H1 (cell line): ENCODE measurements around the gene PPP1R15B. TPM values are rescaled to one million over a fixed set of nuclear protein-coding genes. Genes with fewer than 3 reads are reported as not detected.

ENCODE experiments used
- CTCF ChIA-PET: fragments of 300-600 bp; sonication (Branson Sonifier 250); formaldehyde crosslinking; loops from one replicate; lab custom pipeline; 2021; ENCODE audit not compliant: partially characterized antibody; lab: Charles Lee
- POLR2A ChIA-PET: fragments of 300-600 bp; sonication (Branson Sonifier 250); formaldehyde crosslinking; loops from one replicate; lab custom pipeline; 2021; ENCODE audit warnings: inconsistent platforms; ENCODE audit not compliant: partially characterized antibody; lab: Charles Lee
- DNase-seq, 2 experiments: peaks; one replicate each; pipeline versions ENCODE4 v3.0.0 to v3.0.0-alpha.2; 2010 to 2022; ENCODE audit warnings: low spot score in 2 of 2, low read depth in 1 of 2, mixed read lengths in 1 of 2
- FAIRE-seq: peaks from 2 replicates; lab custom pipeline; 2011; peaks lifted over from hg19 to GRCh38; lab: Jason Lieb, UNC
- H2AFZ ChIP-seq: 2 replicates; pipeline ENCODE4 v1.8.1; 2012; ENCODE audit warnings: low read length, inconsistent platforms
- H2AK5ac ChIP-seq: 2 replicates; pipeline ENCODE4 v1.6.1; 2013; ENCODE audit warnings: low read depth, low read length
- H2BK120ac ChIP-seq: replicated peaks from 2 replicates; pipeline ENCODE3; 2013; ENCODE audit warnings: low read depth, low read length, inconsistent platforms
- H2BK12ac ChIP-seq: 2 replicates; pipeline ENCODE4 v1.6.1; 2013; ENCODE audit warnings: low read depth, low read length
- H2BK15ac ChIP-seq: 2 replicates; pipeline ENCODE4 v1.6.1; 2013; ENCODE audit warnings: low read length
- H2BK20ac ChIP-seq: 2 replicates; pipeline ENCODE4 v1.6.1; 2013; ENCODE audit warnings: low read length
- H2BK5ac ChIP-seq: 2 replicates; pipeline ENCODE4 v1.6.1; 2013; ENCODE audit warnings: low read depth, low read length
- H3K14ac ChIP-seq: 2 replicates; pipeline ENCODE4 v1.6.1; 2013; ENCODE audit warnings: inconsistent platforms; ENCODE audit not compliant: insufficient read length
- H3K18ac ChIP-seq: 2 replicates; pipeline ENCODE4 v1.6.1; 2013; ENCODE audit warnings: low read length; ENCODE audit errors: extremely low read depth
- H3K23ac ChIP-seq: 2 replicates; pipeline ENCODE4 v1.6.1; 2013; ENCODE audit warnings: inconsistent platforms; ENCODE audit not compliant: insufficient read length
- H3K23me2 ChIP-seq: 2 replicates; pipeline ENCODE4 v1.6.1; 2013; ENCODE audit warnings: low read depth, low read length
- H3K27ac ChIP-seq: 2 replicates; pipeline ENCODE4 v1.6.1; 2011; ENCODE audit warnings: low read depth, low read length, inconsistent platforms
- H3K27me3 ChIP-seq, 4 experiments: replicated peaks in 1 of 4; 1 replicate in 1 of 4; 2 replicates in 3 of 4; pipeline versions ENCODE4 v1.6.1 to v1.8.1; 2011 to 2013; ENCODE audit warnings: low read length in 3 of 4, mild to moderate bottlenecking in 3 of 4, inconsistent platforms in 2 of 4, mixed read lengths in 2 of 4, moderate library complexity in 1 of 4; ENCODE audit not compliant: control insufficient read depth in 3 of 4, insufficient read depth in 3 of 4; ENCODE audit errors: extremely low read depth in 1 of 4
- H3K36me3 ChIP-seq, 4 experiments: 2 replicates each; pipeline versions ENCODE4 v1.6.1 to v1.8.1; 2011 to 2013; ENCODE audit warnings: mild to moderate bottlenecking in 4 of 4, low read length in 3 of 4, moderate library complexity in 2 of 4, control low read depth in 1 of 4, inconsistent platforms in 1 of 4; ENCODE audit not compliant: insufficient read depth in 4 of 4, control insufficient read depth in 2 of 4
- H3K4ac ChIP-seq: replicated peaks from 2 replicates; pipeline ENCODE3; 2013; ENCODE audit warnings: low read length, low read depth, mixed read lengths, inconsistent platforms; ENCODE audit not compliant: insufficient read length
- H3K4me1 ChIP-seq, 4 experiments: replicated peaks in 1 of 4; 1 replicate in 1 of 4; 2 replicates in 3 of 4; pipeline versions ENCODE4 v1.6.1 to v1.8.1; 2011 to 2013; ENCODE audit warnings: low read length in 3 of 4, inconsistent platforms in 2 of 4, mixed read lengths in 1 of 4; ENCODE audit not compliant: insufficient read depth in 4 of 4, control insufficient read depth in 3 of 4
- H3K4me2 ChIP-seq, 2 experiments: 2 replicates each; pipeline versions ENCODE4 v1.6.1 to v1.8.1; 2011 to 2013; ENCODE audit warnings: low read depth in 2 of 2, low read length in 2 of 2, control low read depth in 1 of 2, inconsistent platforms in 1 of 2, mild to moderate bottlenecking in 1 of 2; ENCODE audit not compliant: insufficient read depth in 1 of 2
- H3K4me3 ChIP-seq, 4 experiments: fragments of 200-600, 300-600 bp in 1 of 4; sonication (generic), shearing (Covaris generic), sonication (Bioruptor Twin) in 1 of 4; 2 replicates each; pipeline versions ENCODE4 v1.5.1 to v1.8.1; 2011 to 2016; ENCODE audit warnings: low read length in 4 of 4, low read depth in 3 of 4, control low read depth in 2 of 4, inconsistent platforms in 2 of 4, mild to moderate bottlenecking in 2 of 4, mixed read lengths in 1 of 4, moderate library complexity in 1 of 4; ENCODE audit not compliant: insufficient read depth in 2 of 4; ENCODE audit errors: extremely low read depth in 1 of 4
- H3K56ac ChIP-seq: replicated peaks from 2 replicates; pipeline ENCODE3; 2013; ENCODE audit warnings: low read depth, mild to moderate bottlenecking, mixed read lengths, low read length, inconsistent platforms; ENCODE audit not compliant: insufficient read length
- H3K79me1 ChIP-seq: 2 replicates; pipeline ENCODE4 v1.6.1; 2013; ENCODE audit warnings: low read depth, low read length, control low read depth
- H3K79me2 ChIP-seq, 2 experiments: 2 replicates each; pipeline versions ENCODE4 v1.6.1 to v1.8.1; 2012 to 2013; ENCODE audit warnings: low read length in 2 of 2, mild to moderate bottlenecking in 2 of 2, inconsistent platforms in 1 of 2; ENCODE audit not compliant: insufficient read depth in 2 of 2, control insufficient read depth in 1 of 2
- H3K9ac ChIP-seq, 4 experiments: replicated peaks in 1 of 4; 1 replicate in 1 of 4; 2 replicates in 3 of 4; pipeline versions ENCODE4 v1.6.1 to v1.8.1; 2011 to 2013; ENCODE audit warnings: low read depth in 3 of 4, low read length in 3 of 4, control low read depth in 2 of 4, mild to moderate bottlenecking in 2 of 4, moderate library complexity in 2 of 4, inconsistent platforms in 1 of 4; ENCODE audit errors: extremely low read depth in 1 of 4
- H3K9me3 ChIP-seq, 2 experiments: 2 replicates each; pipeline versions ENCODE4 v1.6.1 to v1.8.1; 2012 to 2013; ENCODE audit warnings: mild to moderate bottlenecking in 2 of 2, moderate library complexity in 2 of 2, control low read depth in 1 of 2, inconsistent platforms in 1 of 2, low read depth in 1 of 2, low read length in 1 of 2, mixed read lengths in 1 of 2; ENCODE audit not compliant: insufficient read depth in 2 of 2
- H4K20me1 ChIP-seq, 2 experiments: replicated peaks in 1 of 2; 2 replicates each; pipeline versions ENCODE3 to v1.8.1; 2011 to 2013; ENCODE audit warnings: inconsistent platforms in 2 of 2, low read length in 2 of 2, mild to moderate bottlenecking in 1 of 2; ENCODE audit not compliant: insufficient read depth in 2 of 2, control insufficient read depth in 1 of 2
- H4K5ac ChIP-seq: 2 replicates; pipeline ENCODE4 v1.6.1; 2013; ENCODE audit warnings: low read length, low read depth, mixed read lengths, inconsistent platforms; ENCODE audit not compliant: insufficient read length
- H4K8ac ChIP-seq: 2 replicates; pipeline ENCODE4 v1.8.0; 2013; ENCODE audit warnings: mild to moderate bottlenecking, moderate library complexity, low read length, inconsistent platforms; ENCODE audit not compliant: insufficient read depth; ENCODE audit errors: extremely low read depth
- H4K91ac ChIP-seq: replicated peaks from 2 replicates; pipeline ENCODE3; 2013; ENCODE audit warnings: low read length, mixed read lengths, inconsistent platforms; ENCODE audit not compliant: insufficient read length
- CBX8 ChIP-seq: fragments of 300-800, 300-1000 bp; sonication (generic); IDR thresholded peaks from 2 replicates; pipeline ENCODE4 v1.7.1; 2016; ENCODE audit warnings: low read depth, low read length, borderline replicate concordance
- E2F6 ChIP-seq: IDR thresholded peaks from 2 replicates; pipeline ENCODE4 v1.6.1; 2012; ENCODE audit warnings: inconsistent platforms
- EZH2 ChIP-seq: fragments of 200-600 bp; sonication (generic); IDR thresholded peaks from 2 replicates; pipeline ENCODE4 v1.7.1; 2012; ENCODE audit warnings: low read depth, mild to moderate bottlenecking, moderate library complexity, low read length, inconsistent platforms; ENCODE audit not compliant: severe bottlenecking
- GABPA ChIP-seq: IDR thresholded peaks from 2 replicates; pipeline ENCODE4 v1.6.1; 2011; ENCODE audit warnings: mild to moderate bottlenecking, low read length, moderate library complexity, borderline replicate concordance; ENCODE audit not compliant: insufficient read depth
- MAX ChIP-seq: IDR thresholded peaks from 2 replicates; pipeline ENCODE4 v1.6.1; 2012; ENCODE audit warnings: inconsistent platforms
- POU5F1 ChIP-seq: IDR thresholded peaks from 2 replicates; pipeline ENCODE4 v1.6.1; 2011; ENCODE audit warnings: low read depth, mild to moderate bottlenecking, low read length, moderate library complexity
- RAD21 ChIP-seq, 2 experiments: IDR thresholded peaks in 1 of 2; conservative IDR thresholded peaks in 1 of 2; 2 replicates each; pipeline ENCODE4 v1.6.1; 2011; ENCODE audit warnings: low read depth in 2 of 2, low read length in 2 of 2, improper control_type of control experiment in 1 of 2, inconsistent platforms in 1 of 2, mild to moderate bottlenecking in 1 of 2, moderate library complexity in 1 of 2
- RFX5 ChIP-seq: IDR thresholded peaks from 2 replicates; pipeline ENCODE4 v1.6.1; 2011; ENCODE audit warnings: low read depth, low read length, improper control_type of control experiment, borderline replicate concordance
- RXRA ChIP-seq: IDR thresholded peaks from 2 replicates; pipeline ENCODE4 v1.6.1; 2011; ENCODE audit warnings: low read depth, mild to moderate bottlenecking, low read length, moderate library complexity; ENCODE audit not compliant: insufficient read depth
- SIRT6 ChIP-seq: IDR thresholded peaks from one replicate; pipeline ENCODE4 v1.7.1; 2012; ENCODE audit warnings: low read length, inconsistent platforms
- SP1 ChIP-seq: IDR thresholded peaks from 2 replicates; pipeline ENCODE4 v1.6.1; 2011; ENCODE audit warnings: low read depth, low read length
- TAF7 ChIP-seq: optimal IDR thresholded peaks from 2 replicates; pipeline ENCODE3; 2011; ENCODE audit warnings: low read depth, mild to moderate bottlenecking, inconsistent platforms, low read length, moderate library complexity, borderline replicate concordance
- WGBS, 2 experiments: shearing (Covaris generic) in 1 of 2; methylation state at CpG; one replicate each; pipeline versions ENCODE4 v1.1.6 to v1.1.7; 2013 to 2015; ENCODE audit warnings: low lambda C conversion rate in 2 of 2, mixed read lengths in 2 of 2, inconsistent platforms in 1 of 2, low coverage in 1 of 2, missing lambda C conversion rate in 1 of 2; ENCODE audit not compliant: insufficient replicate concordance in 2 of 2, insufficient coverage in 1 of 2, insufficient read length in 1 of 2; ENCODE audit errors: extremely low coverage in 1 of 2, missing lambda C conversion rate in 1 of 2; 5-methylcytosine and 5-hydroxymethylcytosine counted together
- polyA plus RNA-seq, 7 experiments: library from polyadenylated mRNA; depleted of rRNA in 3 of 7; stranded (reverse) in 5 of 7; unstranded in 2 of 7; fragments of >200 nt in 5 of 7; fragments of 200-250 nt in 2 of 7; gene quantifications; 1 replicate in 5 of 7; 2 replicates in 1 of 7; 4 replicates in 1 of 7; pipeline versions ENCODE4 v1.2.1 to v1.2.3, GENCODE V29; 2011 to 2013; ENCODE audit warnings: missing spikeins in 2 of 7, mixed read lengths in 2 of 7
- total RNA-seq: library from RNA; stranded (reverse); fragmentation: NEBNext Ultra II Directional; extraction: Animal tissue kit (Norgen Biotek cat#: 25700); gene quantifications from 2 replicates; pipeline ENCODE4 v1.2.1, GENCODE V29; 2021

The PPP1R15B gene
- total and polyA plus RNA-seq, 2 of the 8 experiments (the other 6 are each of a cell fraction or from before 2014, with no cell fraction given): 14.4 to 72.2 TPM

- CTCF ChIA-PET: interaction anchor here (0.8 to 9.5 kb wide), 28 partner anchors 10 to 222 kb away, joined by 3 to 318 read pairs (median 26); partner anchors contain the start of genes GOLT1A, KISS1 and REN
- Histone ChIP-seq H3K27me3 (peaks cover 0 to 9% (median 5%) of the 10 kb centered on the region in 4 experiments; a peak in 4 of 7 replicates), H3K23me2 (no peaks in the 10 kb centered on the region), H4K20me1 (no peaks in the 10 kb centered on the region), H2BK15ac (no peak overlapping the region; the same call in 1 of the 2 replicates), H4K5ac (no peak overlapping the region), H3K18ac (no peak overlapping the region), H3K23ac (no peak overlapping the region), H3K27ac (no peak overlapping the region), H3K79me2 (no peaks in the 10 kb centered on the region), H2BK120ac (no peak overlapping the region), H4K8ac (no peak overlapping the region), H2BK12ac (0 out of 2 replicates have a peak overlapping the region, but pooled peaks have one; percentile 43), H3K9ac (no peak overlapping the region), H3K4me1 (peaks cover 13 to 20% (median 18%) of the 10 kb centered on the region in 4 experiments)
- POLR2A ChIA-PET: interaction anchor here (1.1 kb wide), 1 partner anchor 148 kb away, joined by 3 read pairs; the partner anchor contains the start of gene GOLT1A
- FAIRE-seq (no peak), DNase-seq (no peak)
- TF ChIP-seq SP1 (no peak), CBX8 (no peak), RAD21 (IDR thresholded peaks at IDR 0.05 in 1 of 2, conservative IDR thresholded peaks at IDR 0.05 in 1 of 2; ENCODE audit: low read depth in 2 of 2, low read length in 2 of 2) (no peak), TAF7 (no peak), GABPA (no peak), RFX5 (no peak), EZH2 (no peak), RXRA (no peak), E2F6 (no peak), POU5F1 (no peak), SIRT6 (no peak), MAX (no peak)
- TF ChIP-seq, all 59 proteins: peak for 0
- Histone ChIP-seq H3K79me1 (no peaks in the 10 kb centered on the region), H2BK5ac (no peak overlapping the region), H3K56ac (no peak overlapping the region), H3K4me2 (no peak overlapping the region), H3K9me3 (no peaks in the 10 kb centered on the region), H3K4ac (no peak overlapping the region), H3K4me3 (no peak overlapping the region), H2AFZ (no peak overlapping the region), H2BK20ac (no peak overlapping the region), H3K14ac (no peak overlapping the region), H4K91ac (no peak overlapping the region), H2AK5ac (no peak overlapping the region), H3K36me3 (no peaks in the 10 kb centered on the region)
- 84% methylated on average over 10 of the region's 10 CpGs; no CpG with 5 or more reads in 1 of the 2 experiments for WGBS, 2 experiments
Observed at GRCh38 chr1:204361781-204362180, 49.8 kb downstream of the PPP1R15B start.
